NCI-H2196 (cell line): ENCODE results near the gene RTN4R.

ENCODE experiments used
- DNase-seq: peaks from one replicate; lab custom pipeline; 2025; ENCODE audit not compliant: unreplicated experiment; lab: John Stamatoyannopoulos, UW

RTN4R gene

GRCh38 chr22:20258584-20259326 lies 9.4 kb downstream of the RTN4R start:
- no peak for DNase-seq

DNA sequence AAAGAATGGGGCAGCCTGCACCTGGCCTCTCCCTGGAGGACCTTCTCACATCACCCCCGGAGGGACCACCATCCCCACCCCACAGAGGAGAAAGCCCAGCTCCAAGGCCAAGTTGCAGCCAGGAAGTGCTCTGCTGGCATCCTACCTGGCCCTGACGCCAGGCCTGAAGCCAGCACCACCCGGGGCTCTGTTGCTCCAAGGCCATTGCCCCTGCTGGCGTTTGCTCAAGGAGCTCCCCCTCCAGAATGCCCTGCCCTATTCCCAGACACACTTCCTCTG lies 10.2 kb downstream of the RTN4R start:
- DNase-seq: no peak

GRCh38 chr22:20257212-20258020 lies 10.7 kb downstream of the RTN4R start:
- DNase-seq: no peak

- DNase-seq: no peak
Observed at GRCh38 chr22:20256551-20257211, 11.4 kb downstream of the RTN4R start.

- no peak for DNase-seq
Observed at GRCh38 chr22:20256027-20256426, 12.1 kb downstream of the RTN4R start.

- peak; percentile 26 for DNase-seq
Observed at GRCh38 chr22:20254975-20255946, 12.9 kb downstream of the RTN4R start.

GRCh38 chr22:20253161-20253560 lies 15.0 kb downstream of the RTN4R start:
- DNase-seq: no peak

GRCh38 chr22:20251981-20252380 lies 16.1 kb downstream of the RTN4R start:
- DNase-seq: no peak

GRCh38 chr22:20251491-20251890 lies 16.6 kb downstream of the RTN4R start:
- no peak for DNase-seq

DNA sequence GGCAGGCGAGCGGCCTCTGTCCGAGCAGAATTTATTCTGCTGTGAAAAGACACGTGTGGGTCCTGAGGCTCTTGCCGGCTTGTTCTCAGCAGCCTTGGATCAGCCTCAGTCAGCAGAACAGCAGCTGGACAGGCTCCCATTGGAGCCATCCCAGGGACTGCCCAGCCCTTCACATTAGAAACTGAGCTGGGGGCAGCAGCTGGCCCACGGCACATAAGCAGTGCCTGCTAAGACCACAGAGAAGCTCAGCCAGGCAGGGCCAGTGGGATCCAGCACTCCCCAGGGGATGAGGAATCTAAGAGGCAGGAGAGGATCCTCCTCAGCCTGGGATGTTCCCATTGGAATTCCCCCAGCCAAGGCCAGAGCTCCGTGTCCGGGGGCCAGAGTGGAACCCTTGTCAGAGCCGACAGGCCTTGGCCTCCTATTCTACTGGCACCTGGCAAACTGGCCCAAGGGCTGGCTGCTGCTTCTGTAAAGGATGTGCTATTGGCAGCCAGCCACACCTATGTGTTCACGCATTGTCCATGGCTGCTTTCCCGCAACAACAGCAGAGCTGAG lies 18.2 kb downstream of the RTN4R start:
- peak; percentile 50 for DNase-seq

- DNase-seq: no peak
Observed at GRCh38 chr22:20248461-20248978, 19.6 kb downstream of the RTN4R start.

- DNase-seq: no peak
Observed at GRCh38 chr22:20247608-20248171, 20.4 kb downstream of the RTN4R start.

- no peak for DNase-seq
Observed at GRCh38 chr22:20247010-20247505, 21.1 kb downstream of the RTN4R start.

DNA sequence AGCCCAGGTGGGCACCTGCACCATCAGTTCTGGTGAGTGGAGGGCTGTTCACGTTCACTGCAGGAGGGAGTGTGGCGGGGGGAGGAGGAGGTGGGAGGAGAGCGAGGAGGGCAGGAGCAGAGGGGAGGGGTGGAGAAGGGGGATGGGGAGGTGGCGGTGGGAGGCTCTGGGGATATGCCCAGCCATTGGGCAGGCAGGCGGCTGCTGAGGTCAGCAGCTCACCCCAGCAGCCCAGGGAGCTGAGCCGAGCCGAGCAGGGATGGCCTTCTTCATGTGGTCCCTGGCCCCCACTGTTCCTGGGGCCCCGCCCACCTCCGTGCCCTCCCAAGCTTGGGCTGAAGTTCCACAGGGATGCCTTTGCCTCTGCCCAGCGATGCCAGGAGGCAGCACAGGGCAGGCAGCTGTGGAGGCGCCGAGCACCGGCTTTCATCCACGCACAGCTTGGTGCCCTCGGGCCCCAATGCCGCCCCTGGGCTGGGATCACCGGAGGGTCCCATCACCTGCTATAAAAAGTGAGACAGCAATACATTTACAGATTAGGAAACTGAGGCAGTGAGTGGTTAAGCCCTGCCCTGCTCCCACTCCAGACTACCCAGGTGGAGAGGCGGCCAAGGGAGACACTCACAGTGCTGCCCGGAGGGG lies 21.6 kb downstream of the RTN4R start:
- DNase-seq: no peak

- DNase-seq: no peak
Observed at GRCh38 chr22:20245577-20246367, 22.3 kb downstream of the RTN4R start.

GRCh38 chr22:20244691-20245576 lies 23.2 kb downstream of the RTN4R start:
- no peak for DNase-seq

GRCh38 chr22:20244250-20244648 lies 23.9 kb downstream of the RTN4R start:
- DNase-seq: no peak
